GM21619 (cell line): ENCODE data around the gene CDYL2.

ENCODE experiments used
- ATAC-seq: cut with Tn5 transposase; IDR thresholded peaks from one replicate; pipeline ENCODE4 v1.9.1; 2021; ENCODE audit not compliant: unreplicated experiment

CDYL2 gene

DNA sequence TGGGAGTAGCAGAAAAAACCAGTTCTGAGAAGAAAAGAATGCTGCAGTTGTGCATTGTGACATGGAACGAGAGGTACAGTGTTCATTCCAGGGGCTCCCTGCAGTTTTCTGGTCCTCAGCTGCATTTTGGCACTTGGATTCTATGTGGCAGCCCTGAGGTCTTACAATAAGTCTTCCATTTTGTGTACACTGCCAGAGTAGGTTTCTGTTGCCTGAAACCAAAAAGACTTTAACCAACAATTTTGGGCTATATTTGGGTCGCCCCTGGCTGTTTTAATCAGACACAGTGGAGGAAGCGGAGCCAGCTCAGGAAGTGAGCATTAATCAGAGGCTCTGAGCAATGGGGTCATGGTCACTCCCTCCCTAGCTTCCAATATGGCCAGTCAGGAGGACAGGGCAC, 247.9 kb downstream of the CDYL2 start:
- ATAC-seq: no peak

DNA sequence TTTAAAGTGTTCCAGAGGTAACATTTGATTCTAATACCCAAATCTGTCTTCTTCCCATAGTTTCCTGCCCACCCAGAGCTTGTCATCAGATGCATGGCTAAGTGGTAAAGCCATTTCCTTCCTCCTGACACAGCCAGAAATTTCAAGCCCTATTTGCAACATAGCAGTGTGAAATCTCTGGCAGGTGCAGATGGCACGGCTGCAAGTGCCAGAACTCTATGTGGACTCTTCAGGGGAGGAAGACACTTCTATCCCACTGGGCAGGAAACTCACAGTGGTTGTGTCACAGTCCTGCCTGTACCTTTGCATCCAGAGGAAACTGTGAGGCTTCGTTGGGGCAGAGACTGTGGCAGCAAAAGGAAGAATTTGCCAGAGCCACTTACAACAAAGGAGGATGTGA, 250.4 kb downstream of the CDYL2 start:
- ATAC-seq: no peak

GRCh38 chr16:80552277-80552676, 252.1 kb downstream of the CDYL2 start:
- ATAC-seq: no peak
